GM21515 (cell line): ENCODE data around the gene SEMA4F.
"Not testable (repeated sequence)": the region's sequence is repeated elsewhere in the genome, so short reads cannot be mapped to it uniquely, and the experiment has no call there.

ENCODE experiments used
- ATAC-seq: cut with Tn5 transposase; IDR thresholded peaks from one replicate; pipeline ENCODE4 v1.9.1; 2021; ENCODE audit not compliant: unreplicated experiment

The SEMA4F gene, protein sequence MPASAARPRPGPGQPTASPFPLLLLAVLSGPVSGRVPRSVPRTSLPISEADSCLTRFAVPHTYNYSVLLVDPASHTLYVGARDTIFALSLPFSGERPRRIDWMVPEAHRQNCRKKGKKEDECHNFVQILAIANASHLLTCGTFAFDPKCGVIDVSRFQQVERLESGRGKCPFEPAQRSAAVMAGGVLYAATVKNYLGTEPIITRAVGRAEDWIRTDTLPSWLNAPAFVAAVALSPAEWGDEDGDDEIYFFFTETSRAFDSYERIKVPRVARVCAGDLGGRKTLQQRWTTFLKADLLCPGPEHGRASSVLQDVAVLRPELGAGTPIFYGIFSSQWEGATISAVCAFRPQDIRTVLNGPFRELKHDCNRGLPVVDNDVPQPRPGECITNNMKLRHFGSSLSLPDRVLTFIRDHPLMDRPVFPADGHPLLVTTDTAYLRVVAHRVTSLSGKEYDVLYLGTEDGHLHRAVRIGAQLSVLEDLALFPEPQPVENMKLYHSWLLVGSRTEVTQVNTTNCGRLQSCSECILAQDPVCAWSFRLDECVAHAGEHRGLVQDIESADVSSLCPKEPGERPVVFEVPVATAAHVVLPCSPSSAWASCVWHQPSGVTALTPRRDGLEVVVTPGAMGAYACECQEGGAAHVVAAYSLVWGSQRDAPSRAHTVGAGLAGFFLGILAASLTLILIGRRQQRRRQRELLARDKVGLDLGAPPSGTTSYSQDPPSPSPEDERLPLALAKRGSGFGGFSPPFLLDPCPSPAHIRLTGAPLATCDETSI

GRCh38 chr2:74653985-74654882 is at the start of gene SEMA4F:
Gene SEMA4F, plus strand, starts transcription at chr2:74654247. Its CDS starts 130 bp downstream, at chr2:74654377.
- peak; percentile 99 for ATAC-seq

- ATAC-seq: no peak
These were observed 47.1 kb upstream of the SEMA4F start for GRCh38 chr2:74606927-74607326.

DNA sequence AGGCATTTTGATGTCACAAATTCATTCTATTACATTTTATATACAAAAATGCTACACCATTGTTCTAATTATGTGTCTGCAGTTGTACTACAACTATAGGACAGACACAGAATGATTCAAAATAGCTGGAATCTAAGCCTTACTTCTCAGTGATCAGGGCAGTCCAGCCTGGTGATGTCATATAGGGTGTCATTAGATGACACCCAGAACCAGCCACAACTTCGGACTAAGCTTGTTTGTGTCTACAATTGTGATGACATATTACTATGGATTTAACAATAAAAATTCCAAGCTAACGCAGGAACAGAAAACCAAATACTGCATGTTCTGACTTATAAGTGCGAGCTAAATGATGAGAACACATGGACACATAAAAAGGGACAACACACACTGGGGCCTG is 36.9 kb upstream of the SEMA4F start:
- no peak for ATAC-seq

GRCh38 chr2:74618410-74619083 is 35.5 kb upstream of the SEMA4F start:
- no peak for ATAC-seq

DNA sequence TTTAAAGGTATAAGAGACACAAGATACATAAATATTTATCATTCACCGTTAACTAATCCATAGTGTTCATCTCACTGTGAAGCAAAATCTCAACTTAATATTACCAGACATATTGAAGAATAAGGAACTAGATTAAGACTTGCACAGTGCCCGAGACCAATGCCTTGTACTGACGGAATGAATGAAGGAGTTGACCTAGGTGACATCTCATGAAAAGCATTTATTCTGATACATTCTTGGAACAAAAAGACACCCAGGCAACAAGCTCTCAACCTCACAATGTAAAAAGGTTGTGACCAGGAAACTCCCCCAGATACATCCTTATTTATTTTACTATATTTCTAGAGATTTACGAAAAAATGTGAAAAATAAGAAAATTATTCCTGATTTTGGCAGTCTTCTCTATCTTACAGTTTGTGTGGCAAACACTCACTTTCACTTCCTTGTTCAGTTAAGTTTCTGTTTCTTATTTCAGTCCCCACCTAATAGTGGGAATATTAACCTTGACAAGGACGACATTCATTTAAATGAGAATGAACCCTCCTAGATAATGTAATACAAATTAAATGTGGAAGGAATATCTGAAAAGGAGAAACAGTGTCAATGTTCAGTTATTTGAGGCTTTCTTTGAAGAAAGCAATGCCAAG is 34.3 kb upstream of the SEMA4F start:
- no peak for ATAC-seq

DNA sequence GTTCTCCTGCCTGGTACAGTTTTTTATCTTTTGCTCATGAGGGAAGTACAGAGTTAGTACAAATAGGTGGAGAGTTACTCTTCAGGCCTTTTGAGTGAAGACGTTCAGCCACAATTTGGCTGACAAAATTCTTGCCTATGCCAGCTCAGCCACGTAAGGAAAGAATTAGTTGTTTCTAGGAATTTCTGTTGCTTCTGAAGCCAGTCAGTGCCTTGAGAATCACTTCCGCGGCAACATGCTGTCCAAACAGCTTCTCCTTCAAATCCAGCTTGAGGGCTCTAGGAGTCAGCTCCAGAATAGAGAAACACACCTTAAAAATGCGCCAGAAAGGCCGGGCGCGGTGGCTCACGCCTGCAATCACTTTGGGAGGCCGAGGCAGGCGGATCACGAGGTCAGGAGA is 33.4 kb upstream of the SEMA4F start:
- no peak for ATAC-seq

GRCh38 chr2:74625658-74626425 is 28.2 kb upstream of the SEMA4F start:
- ATAC-seq: no peak

GRCh38 chr2:74628538-74629105 is 25.4 kb upstream of the SEMA4F start:
- no peak for ATAC-seq

DNA sequence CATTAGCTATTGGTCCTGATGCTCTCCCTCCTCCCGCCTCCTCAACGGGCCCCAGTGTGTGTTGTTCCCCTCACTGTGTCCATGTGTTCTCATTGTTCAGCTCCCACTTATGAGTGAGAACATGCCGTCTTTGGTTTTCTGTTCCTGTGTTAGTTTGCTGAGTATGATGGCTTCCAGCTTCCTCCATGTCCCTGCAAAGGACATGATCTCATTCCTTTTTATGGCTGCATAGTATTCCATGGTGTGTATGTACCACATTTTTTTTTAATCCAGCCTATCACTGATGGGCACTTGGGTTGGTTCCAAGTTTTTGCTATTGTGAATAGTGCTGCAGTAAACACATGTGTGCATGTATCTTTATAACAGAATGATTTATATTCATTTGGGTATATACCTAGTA is 23.6 kb upstream of the SEMA4F start:
- ATAC-seq: not testable (repeated sequence)

GRCh38 chr2:74632209-74632938 is 21.7 kb upstream of the SEMA4F start:
- no peak for ATAC-seq

DNA sequence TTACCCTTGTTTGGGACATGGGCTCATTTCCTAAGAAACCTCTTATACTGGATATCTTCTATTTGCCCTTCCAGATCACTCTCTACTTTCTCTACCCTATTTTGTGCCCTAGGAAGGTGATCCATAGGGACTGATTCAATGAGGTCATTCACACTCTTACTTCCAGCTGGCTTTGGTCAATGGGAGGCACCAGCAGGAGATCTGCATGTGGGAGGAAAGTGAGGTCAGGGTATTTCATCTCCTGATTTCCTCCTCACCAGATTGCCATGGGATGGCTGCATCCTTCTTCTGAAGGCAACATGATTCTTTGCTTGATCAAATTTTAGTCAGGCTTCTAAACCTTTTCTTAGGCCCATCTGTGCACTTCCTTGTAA is 21.1 kb upstream of the SEMA4F start:
- ATAC-seq: no peak

GRCh38 chr2:74639550-74639949 is 14.5 kb upstream of the SEMA4F start:
- no peak for ATAC-seq

- ATAC-seq: no peak
These were observed 8.7 kb upstream of the SEMA4F start for GRCh38 chr2:74645344-74645743.

- ATAC-seq: no peak
These were observed 7.8 kb upstream of the SEMA4F start for GRCh38 chr2:74646201-74646600.

DNA sequence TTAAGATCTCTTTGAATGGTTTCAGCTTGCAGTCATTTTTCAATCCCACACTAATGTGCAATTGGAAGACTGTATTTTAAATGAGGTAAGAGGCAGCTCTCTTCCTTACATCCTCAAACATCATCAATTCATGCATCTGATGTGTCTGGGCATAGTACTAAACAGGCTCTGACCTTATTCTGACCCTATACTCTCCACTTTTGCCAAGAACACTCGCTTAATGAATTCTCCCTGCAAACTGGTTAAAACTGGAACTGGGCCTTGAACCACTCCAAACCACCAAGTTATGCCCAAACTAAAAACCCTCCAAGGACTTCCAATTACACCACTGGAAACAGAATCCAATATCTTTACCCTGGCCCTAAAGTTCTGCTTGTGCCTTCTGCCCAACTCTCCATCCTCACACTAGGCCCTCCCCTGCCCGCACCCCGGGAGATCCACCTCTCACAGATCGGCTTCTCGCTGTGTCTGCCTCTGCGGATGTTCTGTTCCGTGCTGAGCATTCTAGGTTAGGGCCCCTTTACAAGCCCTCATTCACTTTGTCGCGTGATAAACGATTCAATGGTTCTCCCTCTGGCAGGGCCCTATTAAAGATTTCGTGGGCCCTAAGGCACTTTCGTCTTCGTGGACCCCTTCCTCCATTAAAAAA is 7.1 kb upstream of the SEMA4F start:
- no peak for ATAC-seq

DNA sequence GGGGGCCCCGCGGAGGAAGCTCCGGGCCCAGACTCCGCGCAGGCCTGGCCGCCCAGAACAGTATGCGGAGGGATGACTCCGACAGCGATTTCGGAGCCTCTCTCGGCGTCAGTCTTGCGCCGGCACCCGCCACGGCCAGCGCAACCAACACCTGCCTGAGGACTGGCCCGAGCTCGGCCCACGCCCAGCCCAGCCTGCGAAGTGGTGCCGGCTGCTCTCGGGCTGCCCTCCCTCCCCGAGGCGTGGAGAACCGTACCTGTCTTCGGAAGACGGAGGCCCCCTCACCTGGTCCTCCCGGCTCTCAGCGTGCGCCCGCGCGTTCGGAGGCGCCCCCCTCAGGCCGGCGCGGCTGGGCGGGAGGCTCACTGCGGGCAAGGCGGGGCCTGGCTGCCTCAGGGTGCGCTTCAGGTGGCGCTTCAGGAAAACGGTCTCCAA is 6.0 kb upstream of the SEMA4F start, which contains the start of gene M1AP:
Gene M1AP (minus strand): TSS at position 322 of the 435 bp plus-strand sequence. CDS start 8,055 bp downstream, outside the sequence.
- no peak for ATAC-seq

GRCh38 chr2:74653589-74653984 is 460 bp upstream of the SEMA4F start:
- peak; percentile 18 for ATAC-seq

- ATAC-seq: no peak
These were observed 1.5 kb downstream of the SEMA4F start for GRCh38 chr2:74655579-74655978.
